HG03460 (cell line): Measurements from ENCODE around the gene ANKS6.

Source experiments
- ATAC-seq: cut with Tn5 transposase; IDR thresholded peaks from one replicate; pipeline ENCODE4 v1.9.1; 2021; ENCODE audit not compliant: unreplicated experiment

ANKS6 gene

GRCh38 chr9:98796364-98797101 is at the start of gene ANKS6:
Gene ANKS6 (minus strand): TSS chr9:98796555. CDS start chr9:98796491, 64 bp downstream.
- ATAC-seq = peak; percentile 84

DNA sequence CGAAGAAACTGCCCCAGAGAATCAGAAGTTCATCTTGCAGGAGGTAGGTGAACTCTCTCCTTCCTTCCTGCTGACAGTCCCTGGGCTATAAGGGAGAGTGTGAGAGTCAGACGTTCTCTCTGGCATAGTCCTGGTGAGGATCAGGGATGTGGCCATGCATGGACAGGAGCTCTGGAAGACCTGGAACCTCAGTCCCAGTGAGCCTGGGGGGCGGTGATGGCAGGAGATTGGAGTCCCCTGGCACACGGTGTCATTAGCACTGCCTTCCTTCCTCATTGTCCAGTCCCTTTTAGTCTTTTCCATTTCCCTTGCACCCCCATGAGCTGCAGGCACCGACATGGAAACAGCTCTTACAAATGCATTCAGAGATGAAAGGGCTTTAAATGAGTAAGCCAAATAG is 49.7 kb upstream of the ANKS6 start:
- ATAC-seq = no peak

- no peak for ATAC-seq
These were observed 46.2 kb upstream of the ANKS6 start for GRCh38 chr9:98842510-98842909.

DNA sequence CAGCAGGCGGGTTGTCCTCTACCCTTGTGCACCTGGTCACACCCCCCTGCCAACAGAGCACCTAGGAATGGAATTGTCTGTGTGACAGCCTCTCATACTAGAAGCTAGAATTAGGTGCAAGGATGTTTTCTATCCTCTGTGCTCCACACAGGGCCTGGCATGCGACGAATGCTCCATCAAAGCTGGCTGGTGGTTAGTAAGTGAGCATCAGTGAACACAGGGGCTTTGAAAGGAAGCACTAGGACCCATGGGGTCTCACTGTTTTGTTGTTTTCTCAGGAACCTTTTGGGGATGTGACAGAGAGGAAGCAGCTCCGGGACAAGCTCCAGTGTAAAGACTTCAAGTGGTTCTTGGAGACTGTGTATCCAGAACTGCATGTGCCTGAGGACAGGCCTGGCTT is 43.4 kb upstream of the ANKS6 start:
- no peak for ATAC-seq

GRCh38 chr9:98838868-98839565 is 42.7 kb upstream of the ANKS6 start:
- no peak for ATAC-seq

DNA sequence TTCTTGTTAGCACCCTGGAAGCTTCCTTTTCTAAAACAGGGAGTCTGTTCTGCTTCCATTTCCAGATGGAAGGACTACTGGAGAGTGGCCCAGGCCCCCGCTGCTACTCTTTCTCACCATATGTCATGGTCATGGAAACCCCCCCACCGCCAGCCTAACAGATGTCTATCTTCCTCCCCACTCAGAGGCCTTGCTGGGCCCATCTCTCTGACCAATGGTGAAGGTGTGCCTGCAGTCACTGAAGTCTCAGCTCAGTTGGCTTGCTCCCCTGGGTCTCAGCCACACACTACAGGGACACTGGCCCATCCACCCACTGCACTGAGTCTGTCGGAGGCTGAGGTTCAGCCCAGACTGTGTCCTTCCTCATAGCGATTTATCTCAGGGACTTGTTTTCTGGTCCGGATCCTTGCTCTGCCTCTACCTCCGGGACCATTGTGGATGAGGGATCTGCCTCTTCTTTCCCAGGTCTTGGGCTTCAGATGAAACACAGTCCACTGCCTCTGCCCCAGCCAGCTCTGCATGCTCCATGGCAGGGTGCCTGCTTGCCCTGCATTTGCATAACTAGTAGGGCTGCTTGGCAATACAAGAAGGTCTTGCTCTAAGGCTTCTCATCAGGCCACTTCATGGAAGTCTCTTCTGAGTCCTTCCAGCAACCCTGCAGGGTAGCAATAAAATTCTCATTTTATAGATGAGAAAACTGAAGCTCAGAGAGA is 42.0 kb upstream of the ANKS6 start:
- ATAC-seq = no peak

GRCh38 chr9:98837516-98837915 is 41.2 kb upstream of the ANKS6 start:
- ATAC-seq = no peak

DNA sequence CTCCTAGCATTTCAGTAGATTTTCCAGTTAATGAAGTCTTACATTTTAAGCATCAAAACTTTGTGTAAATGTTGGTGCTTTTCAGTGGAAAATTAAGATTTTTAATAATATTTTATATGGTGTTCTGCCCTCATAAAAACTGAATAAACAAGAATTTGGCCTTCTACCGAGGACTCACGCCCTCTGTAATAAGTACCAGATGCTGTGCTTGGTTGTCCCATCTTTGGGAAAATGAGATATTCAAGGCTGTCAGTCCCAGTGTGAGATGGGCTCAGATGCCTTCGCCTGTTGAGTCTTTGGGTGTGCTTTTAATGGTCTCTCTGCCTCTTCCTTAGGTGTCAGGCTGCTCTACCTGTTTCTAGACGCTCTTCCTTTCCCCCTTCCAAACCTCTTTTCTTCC is 39.9 kb upstream of the ANKS6 start:
- no peak for ATAC-seq

GRCh38 chr9:98834386-98834785 is 38.0 kb upstream of the ANKS6 start:
- ATAC-seq = no peak

DNA sequence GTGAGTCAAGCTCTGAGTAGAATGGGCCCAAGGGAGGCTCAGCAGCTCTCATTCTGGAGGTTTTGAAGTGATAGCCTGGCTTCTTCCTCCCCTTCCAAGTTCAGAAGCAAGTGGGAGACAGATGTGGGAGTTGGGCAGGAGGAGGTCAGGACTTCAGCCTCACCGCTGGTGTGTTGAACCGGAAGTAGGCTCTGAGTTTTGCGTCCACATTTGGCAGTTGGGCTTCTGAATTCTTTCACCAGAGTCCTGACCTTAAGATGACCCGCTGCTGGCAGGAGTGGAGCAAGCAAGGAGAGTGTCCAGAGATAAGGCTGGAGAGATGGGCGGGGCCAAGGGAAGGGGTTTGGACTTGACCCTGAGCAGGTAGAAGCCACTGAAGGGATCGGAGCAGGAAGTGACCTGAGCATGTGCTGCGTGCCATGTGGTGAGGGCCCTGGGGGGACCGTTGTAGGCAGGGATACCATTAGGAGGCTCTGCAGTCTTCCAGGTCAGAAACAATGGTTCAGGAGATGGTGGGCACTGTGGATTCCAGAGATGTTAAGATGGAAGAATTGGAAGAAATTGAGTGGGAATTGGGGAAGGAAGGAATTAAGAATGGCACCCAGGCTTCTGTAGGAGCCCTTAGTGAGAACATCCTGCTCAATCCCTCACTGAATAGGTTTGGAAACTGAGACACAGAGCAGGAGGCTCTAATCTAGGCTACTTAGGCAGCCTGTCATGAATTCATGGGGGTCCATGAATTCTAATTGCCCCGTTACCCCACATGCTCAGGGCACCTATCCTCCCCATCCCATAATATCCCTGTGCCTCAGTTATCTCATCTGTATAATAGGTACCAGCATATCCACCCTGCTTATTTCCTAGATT is 37.0 kb upstream of the ANKS6 start:
- ATAC-seq = no peak

DNA sequence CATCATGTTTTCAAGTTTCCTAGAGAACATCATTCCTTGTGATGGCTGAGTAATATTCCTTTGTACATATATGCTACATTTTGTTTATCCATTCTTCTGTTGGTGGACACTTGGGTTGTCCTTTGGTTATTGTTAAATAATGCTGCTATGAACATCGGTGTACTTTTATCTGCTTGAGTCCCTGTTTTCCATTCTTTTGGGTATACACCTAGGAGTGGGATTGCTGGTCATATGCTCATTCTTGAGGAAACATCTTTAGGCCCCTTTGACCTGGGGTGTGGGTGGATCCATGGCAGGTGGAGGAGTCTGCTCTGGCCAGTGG is 36.4 kb upstream of the ANKS6 start:
- no peak for ATAC-seq

DNA sequence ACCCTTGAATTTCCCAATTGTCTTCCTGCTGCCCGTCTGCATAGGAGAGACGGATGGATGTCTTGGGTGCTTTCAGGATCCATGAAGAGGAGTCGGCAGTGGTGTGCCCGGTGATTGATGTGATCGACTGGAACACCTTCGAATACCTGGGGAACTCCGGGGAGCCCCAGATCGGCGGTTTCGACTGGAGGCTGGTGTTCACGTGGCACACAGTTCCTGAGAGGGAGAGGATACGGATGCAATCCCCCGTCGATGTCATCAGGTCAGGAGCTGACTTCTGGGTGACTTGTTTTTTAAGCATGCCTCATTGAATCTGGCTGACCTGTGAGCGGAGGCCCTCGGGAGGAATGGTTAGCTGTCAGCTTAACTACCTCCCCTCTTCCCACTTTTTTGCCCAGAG is 35.3 kb upstream of the ANKS6 start:
- no peak for ATAC-seq

GRCh38 chr9:98830554-98830953 is 34.2 kb upstream of the ANKS6 start:
- no peak for ATAC-seq

- no peak for ATAC-seq
These were observed 33.4 kb upstream of the ANKS6 start for GRCh38 chr9:98829766-98830165.

GRCh38 chr9:98826716-98827115 is 30.4 kb upstream of the ANKS6 start:
- no peak for ATAC-seq

DNA sequence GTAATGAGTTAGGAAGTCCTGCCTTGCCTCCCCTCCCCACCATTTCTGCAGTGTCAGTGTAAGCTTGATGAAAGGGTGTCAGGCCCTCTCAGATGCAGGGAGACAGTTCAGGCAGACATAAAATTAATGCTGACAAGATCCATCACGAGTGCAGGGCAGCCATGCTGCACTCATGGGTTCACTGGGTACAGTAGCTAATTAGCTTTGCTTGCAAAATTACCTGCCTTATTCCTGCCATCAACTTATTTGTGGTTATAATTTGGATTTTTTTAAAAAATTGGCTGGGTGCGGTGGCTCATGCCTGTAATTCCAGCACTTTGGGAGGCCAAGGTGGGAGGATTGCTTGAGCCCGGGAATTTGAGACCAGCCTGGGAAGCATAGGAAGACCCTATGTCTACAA is 29.1 kb upstream of the ANKS6 start:
- ATAC-seq = no peak

GRCh38 chr9:98823666-98824334 is 27.4 kb upstream of the ANKS6 start:
- ATAC-seq = no peak

GRCh38 chr9:98822661-98823060 is 26.3 kb upstream of the ANKS6 start:
- no peak for ATAC-seq

- no peak for ATAC-seq
These were observed 25.5 kb upstream of the ANKS6 start for GRCh38 chr9:98821831-98822230.

DNA sequence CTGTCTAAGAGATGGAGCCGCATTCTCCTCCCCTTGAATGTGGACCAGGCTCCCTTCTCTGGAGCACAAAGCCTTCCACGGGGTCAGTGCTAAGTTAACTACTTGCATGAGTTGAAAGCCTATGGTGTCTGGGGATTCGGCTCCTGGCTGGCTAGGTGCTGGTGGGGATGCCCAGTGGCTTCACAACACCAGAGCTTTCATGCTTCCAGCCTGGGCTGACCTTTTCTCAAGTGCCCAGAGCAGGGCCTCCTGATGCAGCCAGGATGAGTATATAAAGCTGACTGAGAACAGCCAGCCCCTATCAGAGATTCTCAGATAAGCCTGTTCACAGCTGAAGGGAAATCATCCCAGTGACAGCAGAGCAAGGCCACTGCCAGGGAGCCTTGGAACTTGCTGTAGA is 22.9 kb upstream of the ANKS6 start:
- ATAC-seq = no peak

DNA sequence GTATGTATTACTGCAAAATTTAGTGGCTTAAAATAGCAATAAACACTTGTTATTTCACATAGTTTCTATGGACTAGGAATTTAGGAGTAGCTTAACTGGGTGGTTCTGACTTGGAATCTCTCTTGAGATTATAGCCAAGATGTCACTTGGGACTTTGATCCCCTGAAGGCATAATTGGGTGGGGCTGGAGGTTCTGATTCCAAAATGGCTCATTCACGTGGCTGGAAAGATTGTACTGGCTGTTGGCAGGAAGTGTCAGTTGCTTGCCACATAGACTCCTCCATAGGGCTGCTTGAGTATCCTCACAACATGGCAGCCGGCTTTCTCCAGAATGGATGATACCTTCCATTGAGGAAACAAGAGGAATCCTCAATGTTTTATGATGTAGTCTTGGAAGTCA is 22.4 kb upstream of the ANKS6 start:
- no peak for ATAC-seq
